Retinal pigment epithelial cell (primary cell): ENCODE data around the gene SPTBN1.

ENCODE experiments used
- DNase-seq: peaks from one replicate; pipeline ENCODE4 v3.0.0-alpha.2; 2010; ENCODE audit warnings: low read depth
- H3K4me3 ChIP-seq: 2 replicates; pipeline ENCODE4 v1.5.1; 2011; ENCODE audit warnings: mild to moderate bottlenecking, low read length, control low read depth, moderate library complexity
- TF ChIP-seq, protein P1 (sequence below): conservative IDR thresholded peaks from 2 replicates; pipeline ENCODE4 v1.5.1; 2011; ENCODE audit warnings: low read depth, low read length, control low read depth, inconsistent platforms

Gene SPTBN1

GRCh38 chr2:54602736-54603322 lies 146.7 kb downstream of the SPTBN1 start:
- DNase-seq: no peak
- TF ChIP-seq, protein P1, sequence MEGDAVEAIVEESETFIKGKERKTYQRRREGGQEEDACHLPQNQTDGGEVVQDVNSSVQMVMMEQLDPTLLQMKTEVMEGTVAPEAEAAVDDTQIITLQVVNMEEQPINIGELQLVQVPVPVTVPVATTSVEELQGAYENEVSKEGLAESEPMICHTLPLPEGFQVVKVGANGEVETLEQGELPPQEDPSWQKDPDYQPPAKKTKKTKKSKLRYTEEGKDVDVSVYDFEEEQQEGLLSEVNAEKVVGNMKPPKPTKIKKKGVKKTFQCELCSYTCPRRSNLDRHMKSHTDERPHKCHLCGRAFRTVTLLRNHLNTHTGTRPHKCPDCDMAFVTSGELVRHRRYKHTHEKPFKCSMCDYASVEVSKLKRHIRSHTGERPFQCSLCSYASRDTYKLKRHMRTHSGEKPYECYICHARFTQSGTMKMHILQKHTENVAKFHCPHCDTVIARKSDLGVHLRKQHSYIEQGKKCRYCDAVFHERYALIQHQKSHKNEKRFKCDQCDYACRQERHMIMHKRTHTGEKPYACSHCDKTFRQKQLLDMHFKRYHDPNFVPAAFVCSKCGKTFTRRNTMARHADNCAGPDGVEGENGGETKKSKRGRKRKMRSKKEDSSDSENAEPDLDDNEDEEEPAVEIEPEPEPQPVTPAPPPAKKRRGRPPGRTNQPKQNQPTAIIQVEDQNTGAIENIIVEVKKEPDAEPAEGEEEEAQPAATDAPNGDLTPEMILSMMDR: no peak
- H3K4me3 ChIP-seq: no peak overlapping the region

DNA sequence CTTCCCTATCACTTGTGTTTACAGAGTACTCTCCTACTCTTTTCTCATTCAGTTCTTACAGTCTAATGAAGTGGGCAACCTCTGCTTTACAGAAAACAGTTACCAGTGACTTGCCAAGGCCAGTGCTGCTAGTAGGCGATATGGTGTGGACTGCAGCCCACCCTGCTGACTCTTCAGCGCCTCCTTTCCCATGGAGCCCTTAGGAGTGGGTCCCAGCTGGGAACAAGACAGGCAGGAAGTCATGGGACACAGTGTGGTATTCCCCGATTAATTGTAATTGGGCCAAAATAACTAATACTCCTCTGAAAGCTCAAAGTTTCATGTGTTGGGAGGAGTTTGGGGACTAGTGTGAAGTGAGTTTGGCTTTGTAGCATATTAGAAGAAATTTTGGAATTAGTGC lies 147.2 kb downstream of the SPTBN1 start:
- TF ChIP-seq, protein P1: no peak
- no peak for DNase-seq
- H3K4me3 ChIP-seq: no peak overlapping the region

DNA sequence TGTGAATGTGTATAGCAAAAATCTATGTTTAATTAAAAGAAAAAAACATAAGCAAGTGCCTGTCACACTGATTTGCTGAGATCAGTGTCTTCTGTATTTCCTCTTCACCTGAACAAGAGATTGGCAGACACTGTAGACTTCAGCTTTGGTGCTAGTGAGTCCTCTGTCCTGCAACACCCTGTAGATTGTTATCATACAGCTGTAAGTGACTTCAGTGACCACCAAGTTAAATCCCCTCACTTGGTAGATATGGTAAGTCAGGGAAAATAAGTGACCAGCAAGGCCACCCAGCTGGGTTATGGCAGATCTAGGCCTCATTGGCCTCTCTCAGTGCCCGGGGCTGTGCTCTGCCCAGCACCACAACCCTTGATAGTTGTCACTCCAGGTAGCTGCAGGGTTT lies 147.7 kb downstream of the SPTBN1 start:
- no peak overlapping the region for H3K4me3 ChIP-seq
- no peak for DNase-seq
- TF ChIP-seq, protein P1: no peak

DNA sequence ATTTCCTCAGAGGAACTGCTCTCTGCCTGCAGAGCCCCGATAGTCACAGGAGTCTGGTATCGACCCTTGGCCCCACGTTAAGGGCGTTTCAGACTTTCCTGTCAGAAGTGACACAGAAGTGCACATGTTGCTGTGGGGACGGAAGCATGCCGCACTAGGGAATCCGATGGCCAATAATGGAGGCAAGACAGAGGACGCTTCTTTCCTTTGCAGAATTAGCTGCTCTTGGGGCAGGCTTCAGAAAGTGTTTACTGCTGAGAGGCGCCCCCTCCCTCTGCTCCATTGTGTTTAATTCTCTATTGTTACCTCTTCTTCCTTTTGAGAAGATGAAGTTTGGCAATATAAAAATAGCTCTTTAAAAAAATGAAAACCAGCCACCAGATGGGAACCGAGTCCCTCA lies 148.7 kb downstream of the SPTBN1 start:
- TF ChIP-seq, protein P1: no peak
- H3K4me3 ChIP-seq: no peak overlapping the region
- no peak for DNase-seq

DNA sequence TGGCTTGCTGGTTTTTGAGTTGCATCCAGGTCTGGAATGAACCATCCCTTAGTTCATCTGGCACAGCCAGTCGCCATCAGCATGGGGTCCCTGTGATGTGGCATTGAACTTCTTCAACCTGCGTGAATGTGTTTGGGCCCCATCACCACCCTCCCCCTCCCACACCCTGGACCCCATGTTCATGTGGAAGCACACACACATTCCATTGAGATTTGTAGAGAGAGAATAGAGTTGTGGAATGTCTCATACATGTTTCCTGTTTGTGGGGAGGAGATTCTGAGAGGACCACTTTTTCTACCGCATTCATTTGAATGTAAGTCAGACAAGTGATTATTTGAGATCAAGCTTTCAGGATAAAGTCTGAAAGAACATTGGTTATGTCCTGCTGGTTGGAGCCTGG lies 149.7 kb downstream of the SPTBN1 start:
- TF ChIP-seq, protein P1: no peak
- H3K4me3 ChIP-seq: no peak overlapping the region
- no peak for DNase-seq

DNA sequence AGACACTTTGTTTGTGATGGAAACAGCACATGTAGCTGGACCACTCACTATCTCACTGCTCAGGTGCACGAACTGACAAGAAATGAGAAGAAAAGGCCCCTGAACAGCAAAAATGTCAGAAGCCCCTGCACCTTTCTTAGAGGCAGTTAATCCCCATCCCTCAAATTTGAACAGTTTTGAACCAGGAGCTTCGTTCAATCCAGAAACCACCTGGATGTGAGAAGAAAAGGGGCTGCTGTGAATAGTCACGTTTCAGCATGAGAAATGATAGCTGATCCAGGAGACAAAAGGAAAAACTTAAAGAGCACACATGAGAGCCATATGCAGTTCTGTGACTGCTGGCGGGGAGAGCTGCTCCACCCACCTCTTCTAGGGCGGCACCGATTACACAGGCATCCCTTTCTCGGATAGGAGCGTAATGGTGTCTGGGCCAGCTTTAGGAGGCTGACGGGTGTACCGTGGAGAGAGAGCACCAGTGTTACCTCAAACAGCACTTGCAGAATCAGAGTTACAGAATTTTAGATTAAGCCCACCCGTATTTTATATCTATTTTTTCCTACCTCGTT lies 150.3 kb downstream of the SPTBN1 start:
- DNase-seq: no peak
- H3K4me3 ChIP-seq: no peak overlapping the region
- TF ChIP-seq, protein P1: no peak

GRCh38 chr2:54608224-54608623 lies 152.1 kb downstream of the SPTBN1 start:
- H3K4me3 ChIP-seq: no peak overlapping the region
- TF ChIP-seq, protein P1: no peak
- no peak for DNase-seq
